ENCODE measurements around the gene ACTMAP. TPM values are rescaled to one million over a fixed set of nuclear protein-coding genes. Genes with fewer than 3 reads are reported as not detected.

ACTMAP gene
- total RNA-seq, 2 experiments from 2014 or later: 13.8 to 15.6 TPM

DNA sequence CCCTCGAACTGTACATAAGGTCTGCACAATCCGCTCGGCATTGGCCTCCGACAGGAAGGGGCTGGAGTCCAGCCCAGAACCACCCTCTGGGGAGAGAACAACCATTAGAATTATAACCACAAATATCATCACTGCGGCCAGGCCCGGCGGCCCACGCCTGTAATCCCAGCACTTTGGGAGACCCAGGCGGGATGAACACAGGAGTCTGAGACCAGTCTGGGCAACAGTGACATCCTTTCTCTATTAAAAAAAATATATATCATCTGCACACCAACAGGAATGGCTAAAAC, 45.0 kb downstream of the ACTMAP start:
- H3K27me3 Mint-ChIP-seq: no peaks in the 10 kb centered on the region
- no peak overlapping the region for H3K4me3 Mint-ChIP-seq
- H3K4me1 Mint-ChIP-seq: peaks cover 3% of the 10 kb centered on the region
- no peaks in the 10 kb centered on the region for H3K9me3 Mint-ChIP-seq
- H3K36me3 Mint-ChIP-seq: peaks cover 11% of the 10 kb centered on the region
- H3K27ac Mint-ChIP-seq: no peak overlapping the region
- no peak for DNase-seq

- Mint-ChIP-seq H3K9me3 (no peaks in the 10 kb centered on the region), H3K27me3 (no peaks in the 10 kb centered on the region), H3K27ac (no peak overlapping the region), H3K4me1 (peaks cover 3% of the 10 kb centered on the region), H3K36me3 (peaks cover 11% of the 10 kb centered on the region), H3K4me3 (no peak overlapping the region)
- no peak for DNase-seq
These were observed 45.6 kb downstream of the ACTMAP start for GRCh38 chr19:40704491-40705361.

GRCh38 chr19:40703029-40703755, 47.1 kb downstream of the ACTMAP start:
- no peak for DNase-seq
- Mint-ChIP-seq H3K9me3 (no peaks in the 10 kb centered on the region), H3K4me1 (no peaks in the 10 kb centered on the region), H3K36me3 (peaks cover 9% of the 10 kb centered on the region), H3K27ac (no peak overlapping the region), H3K4me3 (no peak overlapping the region), H3K27me3 (no peaks in the 10 kb centered on the region)

DNA sequence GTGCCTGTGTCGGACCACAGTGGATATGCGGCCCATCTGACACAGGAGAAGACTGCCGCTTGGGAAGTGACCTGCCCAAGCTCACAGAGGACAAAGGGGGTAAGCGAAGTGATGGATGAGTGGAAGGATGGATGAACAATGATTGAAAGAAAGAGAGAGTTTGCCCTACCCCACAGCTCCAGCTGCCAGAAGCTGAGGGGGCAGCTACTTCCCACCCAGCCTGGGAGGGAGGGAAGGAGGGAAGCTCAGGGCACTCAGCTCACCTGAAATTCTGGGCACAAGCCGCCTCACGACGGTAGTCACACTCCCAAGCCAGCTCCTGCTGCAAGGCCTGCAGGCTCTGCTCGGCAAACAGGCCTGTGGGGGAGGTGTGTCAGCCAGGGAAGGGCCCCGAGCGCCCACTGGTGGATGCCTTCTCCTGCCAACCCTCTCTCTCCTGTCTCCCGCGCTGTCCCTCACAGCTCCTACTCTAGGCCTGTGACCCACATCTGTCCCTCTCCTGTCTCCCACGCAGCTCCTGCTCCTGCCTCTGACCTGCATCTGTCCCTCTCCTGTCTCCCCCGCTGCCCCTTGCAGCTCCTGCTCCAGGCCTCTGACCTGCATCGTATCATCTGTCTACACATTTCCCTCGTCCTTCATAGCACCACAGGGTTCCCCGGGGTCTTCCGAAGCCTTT, 47.8 kb downstream of the ACTMAP start:
- Mint-ChIP-seq H3K4me1 (no peaks in the 10 kb centered on the region), H3K27ac (no peak overlapping the region), H3K36me3 (peaks cover 11% of the 10 kb centered on the region), H3K9me3 (no peaks in the 10 kb centered on the region), H3K4me3 (no peak overlapping the region), H3K27me3 (no peaks in the 10 kb centered on the region)
- no peak for DNase-seq

DNA sequence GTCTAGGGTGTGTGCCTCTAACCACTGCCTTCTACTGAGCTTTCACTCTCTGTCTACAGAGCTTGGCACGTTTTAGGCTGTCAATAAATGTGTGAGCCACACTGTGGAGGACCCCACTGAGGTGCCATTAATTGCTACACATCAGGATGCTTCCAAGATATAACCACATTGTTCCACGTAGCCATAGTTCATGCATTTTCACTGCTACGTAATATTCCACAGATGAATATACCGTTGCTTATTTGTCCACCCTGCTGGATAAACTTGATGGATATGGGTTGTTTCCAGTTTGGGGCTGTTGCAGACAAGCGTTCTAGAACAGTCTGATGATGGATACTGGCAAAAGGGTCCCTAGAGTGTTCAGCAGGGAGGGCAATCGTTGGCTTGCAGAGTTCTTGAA, 48.5 kb downstream of the ACTMAP start:
- H3K9me3 Mint-ChIP-seq: no peaks in the 10 kb centered on the region
- no peak for DNase-seq
- peaks cover 11% of the 10 kb centered on the region for H3K36me3 Mint-ChIP-seq
- no peak overlapping the region for H3K4me3 Mint-ChIP-seq
- no peak overlapping the region for H3K27ac Mint-ChIP-seq
- no peaks in the 10 kb centered on the region for H3K4me1 Mint-ChIP-seq
- H3K27me3 Mint-ChIP-seq: no peaks in the 10 kb centered on the region

GRCh38 chr19:40700083-40700482, 50.2 kb downstream of the ACTMAP start:
- H3K9me3 Mint-ChIP-seq: no peaks in the 10 kb centered on the region
- H3K27ac Mint-ChIP-seq: no peak overlapping the region
- no peaks in the 10 kb centered on the region for H3K4me1 Mint-ChIP-seq
- H3K4me3 Mint-ChIP-seq: no peak overlapping the region
- no peak for DNase-seq
- H3K27me3 Mint-ChIP-seq: no peaks in the 10 kb centered on the region
- H3K36me3 Mint-ChIP-seq: peaks cover 11% of the 10 kb centered on the region

- Mint-ChIP-seq H3K27me3 (no peaks in the 10 kb centered on the region), H3K36me3 (peaks cover 4% of the 10 kb centered on the region), H3K4me3 (no peak overlapping the region), H3K27ac (no peak overlapping the region), H3K9me3 (no peaks in the 10 kb centered on the region), H3K4me1 (no peaks in the 10 kb centered on the region)
- no peak for DNase-seq
These were observed 53.3 kb downstream of the ACTMAP start for GRCh38 chr19:40697007-40697406.

DNA sequence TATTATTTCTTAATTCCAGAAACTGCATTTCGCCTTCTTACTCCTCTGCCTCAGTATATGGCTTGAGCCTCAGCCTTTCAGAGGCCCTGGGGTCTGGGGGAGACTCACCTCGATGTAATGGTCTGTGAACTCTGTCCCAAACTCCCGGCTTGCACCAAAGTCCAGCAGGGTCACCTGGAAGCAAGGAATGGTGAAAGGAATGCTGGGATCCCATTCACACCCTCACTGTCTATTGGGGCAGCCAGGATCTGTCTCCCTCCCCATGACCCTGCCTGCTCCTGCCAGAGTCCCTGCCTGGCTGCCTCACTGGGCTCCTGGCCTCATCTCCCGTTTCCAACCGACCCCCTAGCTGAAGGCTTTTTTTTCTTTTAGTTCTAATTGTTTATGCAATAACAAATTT, 54.4 kb downstream of the ACTMAP start:
- Mint-ChIP-seq H3K4me1 (peaks cover 2% of the 10 kb centered on the region), H3K9me3 (no peaks in the 10 kb centered on the region), H3K27ac (no peak overlapping the region), H3K4me3 (no peak overlapping the region), H3K36me3 (peaks cover 3% of the 10 kb centered on the region), H3K27me3 (no peaks in the 10 kb centered on the region)
- no peak for DNase-seq

DNA sequence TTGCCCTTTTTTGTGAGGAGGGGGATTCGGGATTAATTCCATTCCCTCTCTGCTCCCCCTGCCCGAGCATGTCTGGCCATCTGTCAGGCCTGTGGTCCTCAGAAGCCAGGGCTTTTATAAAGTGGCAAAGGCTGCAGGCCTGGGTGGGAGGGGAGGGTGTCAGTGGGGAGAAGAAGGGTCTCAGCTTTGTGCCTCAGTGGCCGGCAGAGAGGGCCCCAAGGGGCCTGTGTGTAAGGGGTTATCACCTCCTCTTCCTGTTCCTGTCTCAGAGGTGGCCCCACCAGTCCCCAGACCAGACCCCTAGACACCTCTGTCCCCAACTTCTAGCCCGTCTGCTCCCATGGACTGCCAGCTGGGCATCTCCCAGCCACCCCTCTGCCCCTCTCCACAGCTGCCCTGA, 56.4 kb downstream of the ACTMAP start:
- H3K27ac Mint-ChIP-seq: no peak overlapping the region
- peaks cover 2% of the 10 kb centered on the region for H3K4me1 Mint-ChIP-seq
- H3K9me3 Mint-ChIP-seq: no peaks in the 10 kb centered on the region
- no peak for DNase-seq
- H3K4me3 Mint-ChIP-seq: no peak overlapping the region
- H3K36me3 Mint-ChIP-seq: peaks cover 3% of the 10 kb centered on the region
- no peaks in the 10 kb centered on the region for H3K27me3 Mint-ChIP-seq

DNA sequence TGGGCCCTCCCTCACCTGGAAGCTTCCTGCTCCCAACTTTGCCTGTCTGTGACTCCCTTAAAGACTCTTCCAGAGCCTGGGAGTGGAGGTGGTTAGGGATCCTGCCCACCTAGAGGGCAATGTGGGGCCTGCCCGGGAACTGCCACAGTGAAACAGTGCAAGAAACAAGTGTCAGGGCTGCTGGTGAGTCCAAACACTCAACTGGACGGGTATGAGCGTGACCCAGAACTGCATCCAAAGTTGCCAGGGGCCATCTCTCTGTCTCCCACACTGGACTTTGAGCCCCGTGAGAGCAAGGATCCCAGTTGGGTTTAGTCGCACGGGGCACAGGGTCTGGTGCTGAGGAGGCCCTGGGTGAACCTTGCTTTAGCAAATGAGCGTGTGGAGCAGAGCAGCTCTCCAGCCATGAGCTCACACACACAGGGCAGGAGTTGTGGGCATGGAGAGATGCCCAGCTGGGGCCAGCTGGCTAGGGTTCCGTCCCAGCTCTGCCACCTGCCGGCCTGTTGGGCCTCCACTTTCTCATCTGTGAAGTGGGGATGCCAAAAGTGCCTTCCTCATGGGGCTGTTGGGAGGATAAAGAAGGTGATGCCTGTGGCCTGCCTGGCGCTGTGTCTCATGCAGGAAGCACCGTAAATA, 57.0 kb downstream of the ACTMAP start:
- Mint-ChIP-seq H3K4me3 (no peak overlapping the region), H3K4me1 (peaks cover 2% of the 10 kb centered on the region), H3K27ac (no peak overlapping the region), H3K27me3 (no peaks in the 10 kb centered on the region), H3K36me3 (peaks cover 3% of the 10 kb centered on the region), H3K9me3 (no peaks in the 10 kb centered on the region)
- no peak for DNase-seq

DNA sequence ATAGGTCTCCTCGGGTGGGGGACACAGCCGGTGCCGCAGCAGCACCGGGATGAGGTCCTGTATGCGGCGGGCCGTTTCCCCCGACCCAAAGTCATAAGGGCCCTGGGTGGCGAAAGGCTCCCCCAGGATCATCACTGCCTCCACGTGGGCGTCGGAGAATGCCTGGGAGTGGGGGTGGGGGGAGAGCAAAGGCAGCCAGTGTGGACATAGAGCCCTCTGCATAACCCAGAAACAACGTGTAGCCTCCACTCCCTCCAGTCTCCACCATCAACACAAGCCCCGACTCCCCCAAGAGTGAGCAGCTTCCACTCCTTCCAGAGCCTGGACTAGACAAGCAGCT, 58.1 kb downstream of the ACTMAP start:
- H3K4me1 Mint-ChIP-seq: peaks cover 2% of the 10 kb centered on the region
- H3K36me3 Mint-ChIP-seq: peaks cover 1% of the 10 kb centered on the region
- H3K27ac Mint-ChIP-seq: no peak overlapping the region
- no peaks in the 10 kb centered on the region for H3K27me3 Mint-ChIP-seq
- H3K9me3 Mint-ChIP-seq: no peaks in the 10 kb centered on the region
- no peak for DNase-seq
- no peak overlapping the region for H3K4me3 Mint-ChIP-seq

- H3K27ac Mint-ChIP-seq: peak overlapping the region; percentile 91
These were observed 58.7 kb downstream of the ACTMAP start for GRCh38 chr19:40691421-40692211.

More at GRCh38 chr19:40691421-40692211, 58.7 kb downstream of the ACTMAP start:
- Mint-ChIP-seq H3K4me1 (peaks cover 2% of the 10 kb centered on the region), H3K27me3 (no peaks in the 10 kb centered on the region), H3K4me3 (peak overlapping the region; percentile 78), H3K36me3 (peaks cover 1% of the 10 kb centered on the region), H3K9me3 (no peaks in the 10 kb centered on the region)
- peak; percentile 19 for DNase-seq

Measured in activated naive CD8-positive, alpha-beta T cell treated with anti-CD3 and anti-CD28 coated beads for 36 hours (primary cell).